Islet of Langerhans (tissue), 1 donor: ENCODE results near the gene ERCC6L.

ENCODE experiments used
- FAIRE-seq: peaks from one replicate; lab custom pipeline; 2011; peaks lifted over from hg19 to GRCh38; lab: Jason Lieb, UNC

Gene ERCC6L

DNA sequence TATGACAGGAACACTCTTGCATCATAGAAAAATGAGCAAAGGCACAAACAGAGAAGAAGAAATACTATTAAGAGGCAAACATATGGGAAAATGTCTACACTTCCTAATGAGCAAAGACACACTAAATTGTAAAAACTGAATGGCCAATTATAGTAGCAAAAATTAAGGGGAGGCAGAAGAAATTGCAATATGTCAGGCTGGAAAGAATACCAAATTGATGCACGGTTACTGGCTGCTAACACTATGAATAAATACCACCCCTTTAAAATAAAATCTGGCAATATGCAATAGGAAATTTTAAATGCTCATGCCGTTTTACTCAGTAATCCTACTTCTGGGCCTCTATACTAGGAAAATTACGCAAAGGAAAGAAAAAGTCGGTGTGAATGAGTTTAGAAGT, 73.3 kb downstream of the ERCC6L start:
- no peak for FAIRE-seq

- FAIRE-seq: no peak
Observed at GRCh38 chrX:72159769-72160168, 79.1 kb downstream of the ERCC6L start.

DNA sequence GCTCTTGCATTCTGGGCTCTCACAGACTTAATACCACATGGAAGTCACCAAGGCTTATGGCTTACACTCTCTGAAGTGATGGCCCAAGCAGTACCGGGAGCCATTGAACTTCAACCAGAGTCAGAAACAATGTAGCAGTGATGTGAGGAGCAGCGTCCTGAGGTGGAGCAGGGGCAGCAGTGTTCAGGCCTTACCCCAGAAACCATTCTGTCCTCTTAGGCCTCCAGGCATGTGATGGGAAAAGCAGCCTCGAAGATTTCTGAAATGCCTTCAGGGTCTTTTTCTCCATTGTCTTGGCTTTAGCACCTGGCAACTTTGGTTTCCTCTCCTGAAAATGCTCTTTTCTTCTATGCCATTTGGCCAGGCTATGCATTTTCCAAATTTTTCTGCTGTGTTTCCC, 80.1 kb downstream of the ERCC6L start:
- FAIRE-seq: no peak
